Activated CD4-positive, alpha-beta T cell treated with anti-CD3 and anti-CD28 coated beads, Interleukin-2, amount 10 ng/mL, durations not matched to agents 7 days and 5 days (primary cell): ENCODE measurements around the gene PPAN. TPM values are rescaled to one million over a fixed set of nuclear protein-coding genes. Genes with fewer than 3 reads are reported as not detected.
A peak's percentile ranks its signal among the peaks of the same experiment; 100 is the strongest.

Experiments
- CTCF ChIA-PET: fragments of 350-600 bp; sonication (Branson Sonifier 250); formaldehyde crosslinking; loops from one replicate; lab custom pipeline; 2021; ENCODE audit warnings: antibody characterized with exemption; lab: Charles Lee
- POLR2A ChIA-PET: fragments of 350-600 bp; sonication (Branson Sonifier 250); formaldehyde crosslinking; loops from one replicate; lab custom pipeline; 2021; ENCODE audit warnings: antibody characterized with exemption; lab: Charles Lee
- DNase-seq: peaks from one replicate; pipeline ENCODE4 v3.0.0-alpha.2; 2020
- H3K27ac Mint-ChIP-seq: one replicate; pipeline ENCODE4 v1.8.0; 2021; ENCODE audit warnings: mild to moderate bottlenecking, moderate library complexity, mixed read lengths
- H3K27me3 Mint-ChIP-seq: one replicate; pipeline ENCODE4 v1.8.0; 2021; ENCODE audit warnings: mixed read lengths
- H3K36me3 Mint-ChIP-seq: one replicate; pipeline ENCODE4 v1.8.0; 2021; ENCODE audit warnings: low read depth, mixed read lengths
- H3K4me1 Mint-ChIP-seq: one replicate; pipeline ENCODE4 v1.8.0; 2021; ENCODE audit warnings: mixed read lengths
- H3K4me3 Mint-ChIP-seq: one replicate; pipeline ENCODE4 v1.8.0; 2021; ENCODE audit warnings: mild to moderate bottlenecking, moderate library complexity, mixed read lengths
- H3K9me3 Mint-ChIP-seq: one replicate; pipeline ENCODE4 v1.8.0; 2021; ENCODE audit warnings: mixed read lengths
- total RNA-seq, 2 experiments: library from RNA; stranded (reverse); gene quantifications; one replicate each; pipeline ENCODE4 v1.2.3, GENCODE V29; 2021

PPAN gene
- total RNA-seq, 2 experiments from 2014 or later: 77.8 to 77.9 TPM

DNA sequence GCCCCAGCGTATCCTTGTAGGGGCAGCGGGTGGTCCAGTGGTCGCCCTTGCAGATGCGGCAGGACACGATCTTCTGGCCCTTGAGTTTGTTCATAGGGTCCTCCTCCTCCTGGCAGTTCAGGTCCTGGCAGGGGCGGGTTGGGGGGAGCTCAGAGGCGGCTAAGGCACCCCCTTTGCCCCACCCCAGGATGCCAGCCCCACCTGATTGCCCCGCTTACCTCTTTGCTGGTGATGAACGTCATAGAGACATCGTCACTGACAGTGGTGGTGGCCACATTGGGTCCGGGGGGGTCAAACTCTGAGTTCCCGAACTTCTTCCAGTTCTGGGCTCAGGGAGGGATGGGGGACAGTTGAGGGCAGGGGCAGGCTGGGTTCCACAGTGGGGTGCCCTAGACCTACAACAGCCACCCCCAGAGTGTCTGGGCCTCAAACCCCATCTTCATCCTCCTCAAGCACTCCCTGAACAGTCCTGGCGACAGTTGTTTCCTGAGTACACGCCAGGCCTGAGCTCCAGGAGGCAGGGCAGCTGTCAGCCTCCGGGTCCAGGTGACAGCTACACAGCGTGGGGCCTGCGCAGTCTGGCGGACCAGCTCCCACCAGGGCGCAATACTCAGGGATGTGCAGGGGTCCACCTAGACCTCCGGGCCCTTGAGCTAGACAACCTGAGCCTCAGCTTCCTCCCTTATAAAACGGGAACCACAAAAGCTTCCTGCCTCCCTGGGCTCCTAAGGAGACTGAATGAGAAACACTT lies 10.9 kb downstream of the PPAN start:
- Mint-ChIP-seq H3K27ac (no peak overlapping the region), H3K27me3 (no peaks in the 10 kb centered on the region), H3K36me3 (peaks cover 32% of the 10 kb centered on the region), H3K9me3 (no peaks in the 10 kb centered on the region), H3K4me1 (peaks cover 35% of the 10 kb centered on the region), H3K4me3 (no peak overlapping the region)
- ChIA-PET CTCF (interaction anchor here (0.7 to 3.7 kb wide), 7 partner anchors 10 to 185 kb away, joined by 3 to 13 read pairs (median 3); partner anchors contain the start of gene PPAN), POLR2A (interaction anchor here (0.6 kb wide), 1 partner anchor 8 kb away, joined by 3 read pairs; no protein-coding TSS in a partner anchor)
- no peak for DNase-seq

GRCh38 chr19:10118960-10119359 lies 12.8 kb downstream of the PPAN start:
- H3K36me3 Mint-ChIP-seq: peaks cover 27% of the 10 kb centered on the region
- DNase-seq: no peak
- POLR2A ChIA-PET: no interaction called here
- H3K27me3 Mint-ChIP-seq: no peaks in the 10 kb centered on the region
- CTCF ChIA-PET: interaction anchor here (0.9 to 1.4 kb wide), 3 partner anchors 11 to 140 kb away, joined by 3 to 5 read pairs (median 3); partner anchors contain the start of gene PPAN
- peak overlapping the region; percentile 94 for H3K4me3 Mint-ChIP-seq
- peak overlapping the region; percentile 91 for H3K27ac Mint-ChIP-seq
- peaks cover 22% of the 10 kb centered on the region for H3K4me1 Mint-ChIP-seq
- no peaks in the 10 kb centered on the region for H3K9me3 Mint-ChIP-seq

GRCh38 chr19:10120538-10121189 lies 14.5 kb downstream of the PPAN start:
- DNase-seq: no peak
- H3K36me3 Mint-ChIP-seq: peaks cover 24% of the 10 kb centered on the region
- no peaks in the 10 kb centered on the region for H3K9me3 Mint-ChIP-seq
- peaks cover 20% of the 10 kb centered on the region for H3K4me1 Mint-ChIP-seq
- ChIA-PET CTCF (interaction anchor here (0.6 to 2.2 kb wide), 13 partner anchors 9 to 881 kb away, joined by 3 to 9 read pairs (median 4); partner anchors contain the start of gene PPAN), POLR2A (no interaction called here)
- H3K27me3 Mint-ChIP-seq: no peaks in the 10 kb centered on the region
- no peak overlapping the region for H3K27ac Mint-ChIP-seq
- H3K4me3 Mint-ChIP-seq: no peak overlapping the region

- no peak overlapping the region for H3K27ac Mint-ChIP-seq
- ChIA-PET POLR2A (no interaction called here), CTCF (interaction anchor here (0.7 to 1.5 kb wide), 5 partner anchors 9 to 69 kb away, joined by 3 to 5 read pairs (median 3); partner anchors contain the start of gene PPAN)
- peaks cover 15% of the 10 kb centered on the region for H3K4me1 Mint-ChIP-seq
- H3K4me3 Mint-ChIP-seq: no peak overlapping the region
- DNase-seq: no peak
- H3K36me3 Mint-ChIP-seq: peaks cover 18% of the 10 kb centered on the region
- H3K27me3 Mint-ChIP-seq: no peaks in the 10 kb centered on the region
- H3K9me3 Mint-ChIP-seq: no peaks in the 10 kb centered on the region
Measured at GRCh38 chr19:10122045-10122444, 15.9 kb downstream of the PPAN start.

- Mint-ChIP-seq H3K4me3 (no peak overlapping the region), H3K27ac (no peak overlapping the region), H3K36me3 (peaks cover 14% of the 10 kb centered on the region), H3K4me1 (peaks cover 8% of the 10 kb centered on the region), H3K27me3 (no peaks in the 10 kb centered on the region), H3K9me3 (no peaks in the 10 kb centered on the region)
- ChIA-PET POLR2A (no interaction called here), CTCF (interaction anchor here (0.7 kb wide), 1 partner anchor 468 kb away, joined by 4 read pairs; no protein-coding TSS in a partner anchor)
- DNase-seq: no peak
Measured at GRCh38 chr19:10124429-10124828, 18.3 kb downstream of the PPAN start.

DNA sequence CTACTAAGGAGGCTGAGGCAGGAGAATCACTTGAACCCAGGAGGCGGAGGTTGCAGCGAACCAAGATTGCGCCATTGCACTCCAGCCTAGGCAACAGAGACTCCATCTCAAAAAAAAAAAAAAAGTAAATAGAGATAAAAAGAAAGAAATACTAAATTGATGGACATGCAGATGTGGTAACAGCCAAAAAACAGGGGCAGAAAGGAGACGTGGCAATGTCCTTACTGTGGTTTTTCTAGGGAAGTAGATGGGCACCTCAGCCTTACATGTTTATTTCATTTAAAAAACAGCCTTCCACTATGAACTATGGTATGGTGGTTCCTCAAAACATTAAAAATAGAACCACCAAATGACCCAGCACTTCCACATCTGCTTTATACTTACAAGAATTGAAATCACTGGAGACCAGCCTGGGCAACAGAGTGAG lies 20.1 kb downstream of the PPAN start:
- no peaks in the 10 kb centered on the region for H3K9me3 Mint-ChIP-seq
- DNase-seq: no peak
- no peaks in the 10 kb centered on the region for H3K4me1 Mint-ChIP-seq
- H3K27ac Mint-ChIP-seq: no peak overlapping the region
- no peaks in the 10 kb centered on the region for H3K27me3 Mint-ChIP-seq
- CTCF ChIA-PET: interaction anchor here (0.7 kb wide), 1 partner anchor 13 kb away, joined by 3 read pairs; no protein-coding TSS in a partner anchor
- no peak overlapping the region for H3K4me3 Mint-ChIP-seq
- peaks cover 14% of the 10 kb centered on the region for H3K36me3 Mint-ChIP-seq
- POLR2A ChIA-PET: no interaction called here

- Mint-ChIP-seq H3K36me3 (peaks cover 35% of the 10 kb centered on the region), H3K4me1 (no peaks in the 10 kb centered on the region), H3K27ac (no peak overlapping the region), H3K9me3 (no peaks in the 10 kb centered on the region), H3K27me3 (no peaks in the 10 kb centered on the region), H3K4me3 (no peak overlapping the region)
- no peak for DNase-seq
- ChIA-PET POLR2A (no interaction called here), CTCF (interaction anchor here (1.0 to 1.9 kb wide), 2 partner anchors 9 to 12 kb away, joined by 4 to 5 read pairs; no protein-coding TSS in a partner anchor)
Measured at GRCh38 chr19:10132905-10133304, 26.7 kb downstream of the PPAN start.

- H3K27me3 Mint-ChIP-seq: no peaks in the 10 kb centered on the region
- ChIA-PET POLR2A (no interaction called here), CTCF (interaction anchor here (1.9 kb wide), 1 partner anchor 8 kb away, joined by 5 read pairs; no protein-coding TSS in a partner anchor)
- DNase-seq: no peak
- H3K36me3 Mint-ChIP-seq: peaks cover 36% of the 10 kb centered on the region
- H3K27ac Mint-ChIP-seq: no peak overlapping the region
- no peaks in the 10 kb centered on the region for H3K9me3 Mint-ChIP-seq
- H3K4me1 Mint-ChIP-seq: no peaks in the 10 kb centered on the region
- H3K4me3 Mint-ChIP-seq: no peak overlapping the region
Measured at GRCh38 chr19:10133596-10133995, 27.4 kb downstream of the PPAN start.

DNA sequence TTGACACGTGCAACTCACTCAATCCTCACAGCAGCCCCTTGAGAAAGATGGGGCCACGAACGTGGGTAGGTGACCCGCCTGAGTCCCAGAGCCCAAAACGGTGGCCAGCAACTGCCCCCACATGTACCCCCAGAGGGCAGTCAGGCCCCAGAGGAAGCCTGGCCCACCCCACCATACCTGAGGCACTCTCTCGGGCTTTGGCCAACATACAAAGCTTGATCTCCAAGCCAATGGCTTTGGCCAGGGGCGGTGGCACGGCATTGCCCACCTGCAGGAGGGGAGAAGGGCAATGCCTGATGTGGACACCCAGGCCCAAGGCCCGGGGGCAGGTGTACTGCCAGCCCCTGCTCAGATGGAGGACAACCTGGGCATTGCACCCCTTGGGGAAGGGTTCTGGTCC lies 27.9 kb downstream of the PPAN start:
- no peak overlapping the region for H3K4me3 Mint-ChIP-seq
- DNase-seq: no peak
- H3K9me3 Mint-ChIP-seq: no peaks in the 10 kb centered on the region
- ChIA-PET POLR2A (no interaction called here), CTCF (no interaction called here)
- H3K4me1 Mint-ChIP-seq: no peaks in the 10 kb centered on the region
- H3K36me3 Mint-ChIP-seq: peaks cover 35% of the 10 kb centered on the region
- H3K27ac Mint-ChIP-seq: no peak overlapping the region
- H3K27me3 Mint-ChIP-seq: no peaks in the 10 kb centered on the region

- peaks cover 44% of the 10 kb centered on the region for H3K36me3 Mint-ChIP-seq
- H3K4me3 Mint-ChIP-seq: no peak overlapping the region
- ChIA-PET POLR2A (no interaction called here), CTCF (interaction anchor here (0.6 to 1.1 kb wide), 3 partner anchors 7 to 17 kb away, joined by 3 read pairs; no protein-coding TSS in a partner anchor)
- H3K9me3 Mint-ChIP-seq: no peaks in the 10 kb centered on the region
- no peaks in the 10 kb centered on the region for H3K27me3 Mint-ChIP-seq
- H3K27ac Mint-ChIP-seq: no peak overlapping the region
- no peak for DNase-seq
- H3K4me1 Mint-ChIP-seq: no peaks in the 10 kb centered on the region
Measured at GRCh38 chr19:10135551-10136334, 29.6 kb downstream of the PPAN start.

- H3K27me3 Mint-ChIP-seq: no peaks in the 10 kb centered on the region
- H3K9me3 Mint-ChIP-seq: no peaks in the 10 kb centered on the region
- H3K4me1 Mint-ChIP-seq: peaks cover 4% of the 10 kb centered on the region
- ChIA-PET CTCF (interaction anchor here (0.7 to 1.2 kb wide), 2 partner anchors 16 kb away, joined by 3 read pairs; no protein-coding TSS in a partner anchor), POLR2A (no interaction called here)
- no peak overlapping the region for H3K4me3 Mint-ChIP-seq
- peaks cover 52% of the 10 kb centered on the region for H3K36me3 Mint-ChIP-seq
- DNase-seq: no peak
- peak overlapping the region; percentile 9 for H3K27ac Mint-ChIP-seq
Measured at GRCh38 chr19:10136936-10137335, 30.8 kb downstream of the PPAN start.
